Esophagus muscularis mucosa (tissue), 4 donors: ENCODE measurements around the gene TRRAP. TPM values are rescaled to one million over a fixed set of nuclear protein-coding genes. Genes with fewer than 3 reads are reported as not detected.

Experiments used
- DNase-seq: peaks from one replicate; pipeline ENCODE4 v3.0.0-alpha.2; 2017; ENCODE audit errors: extremely low spot score
- H3K27ac ChIP-seq, 4 donors: fragments of 200-600 bp; sonication (generic); replicated peaks in 1 of 4; 1 replicate in 3 of 4; 2 replicates in 1 of 4; pipeline ENCODE4 v1.5.1; 2016 to 2019; ENCODE audit warnings: mild to moderate bottlenecking in 1 of 4
- H3K27me3 ChIP-seq, 4 donors: fragments of 200-600 bp; sonication (generic); one replicate each; pipeline versions ENCODE4 v1.5.1 to v1.6.0; 2016 to 2019
- H3K36me3 ChIP-seq, 4 donors: fragments of 200-600 bp; sonication (generic); one replicate each; pipeline ENCODE4 v1.5.1; 2016 to 2019
- H3K4me1 ChIP-seq, 4 donors: fragments of 200-600 bp; sonication (generic); one replicate each; pipeline ENCODE4 v1.5.1; 2016 to 2019
- H3K4me3 ChIP-seq, 4 donors: fragments of 200-600 bp; sonication (generic); 1 replicate in 2 of 4; 2 replicates in 2 of 4; pipeline ENCODE4 v1.5.1; 2016 to 2019; ENCODE audit warnings: mild to moderate bottlenecking in 4 of 4, moderate library complexity in 1 of 4
- H3K9me3 ChIP-seq, 4 donors: fragments of 200-600 bp; sonication (generic); 1 replicate in 3 of 4; 2 replicates in 1 of 4; pipeline ENCODE4 v1.5.1; 2016 to 2019
- CTCF ChIP-seq, 3 experiments: fragments of 200-600 bp in 2 of 3; fragments of 450-650 bp in 1 of 3; sonication (generic) in 2 of 3; IDR thresholded peaks; one replicate each; pipeline ENCODE4 v1.5.1; 2017 to 2019; ENCODE audit warnings: antibody characterized with exemption in 3 of 3, mild to moderate bottlenecking in 2 of 3, moderate library complexity in 1 of 3
- EP300 ChIP-seq: sonication (generic); formaldehyde crosslinking; IDR thresholded peaks from one replicate; pipeline ENCODE4 v1.6.1; 2017; ENCODE audit warnings: antibody characterized with exemption
- POLR2A ChIP-seq: fragments of 450-650 bp; IDR thresholded peaks from one replicate; pipeline ENCODE4 v1.6.1; 2017; ENCODE audit warnings: antibody characterized with exemption, moderate library complexity, mild to moderate bottlenecking, low read depth
- POLR2AphosphoS5 ChIP-seq, 2 donors: sonication (generic); formaldehyde crosslinking; IDR thresholded peaks; one replicate each; pipeline ENCODE4 v1.6.1; 2017; ENCODE audit warnings: antibody characterized with exemption in 2 of 2
- WGBS: methylation state at CpG from one replicate; pipeline ENCODE4 v1.1.5; 2018; 5-methylcytosine and 5-hydroxymethylcytosine counted together
- intact Hi-C: fragments of 100-400 bp; cut with DNase I; formaldehyde crosslinking; loops from one replicate; pipeline ENCODE4 v1.15.1; 2023
- total RNA-seq, 4 donors: library from RNA; depleted of rRNA; stranded (reverse); fragments of >200 nt; gene quantifications; one replicate each; pipeline versions ENCODE4 v1.1.0 to v1.2.1, GENCODE V29; 2016

TRRAP gene
- total RNA-seq, 4 donors from 2014 or later: 22.9 to 38.0 (median 29.7) TPM

- Histone ChIP-seq H3K27ac (no peak overlapping the region), H3K4me3 (no peak overlapping the region), H3K4me1 (no peaks in the 10 kb centered on the region), H3K9me3 (no peaks in the 10 kb centered on the region), H3K27me3 (no peaks in the 10 kb centered on the region), H3K36me3 (peaks cover 87 to 100% (median 99%) of the 10 kb centered on the region in 4 donors)
- WGBS: 94% methylated on average over 11 of the region's 11 CpGs
- intact Hi-C loops: no loop called here
- no peak for DNase-seq
- no peak for TF ChIP-seq POLR2AphosphoS5 (IDR thresholded peaks at IDR 0.05)
- no peak for TF ChIP-seq EP300
- TF ChIP-seq POLR2A: no peak
- TF ChIP-seq CTCF (IDR thresholded peaks at IDR 0.05): no peak
Measured at GRCh38 chr7:98969386-98969785, 91.1 kb downstream of the TRRAP start.

- 90% methylated on average over 20 of the region's 24 CpGs for WGBS
- intact Hi-C loops: no loop called here
- Histone ChIP-seq H3K27ac (no peak overlapping the region), H3K4me3 (no peak overlapping the region), H3K36me3 (peaks cover 80 to 100% (median 99%) of the 10 kb centered on the region in 4 donors), H3K9me3 (no peaks in the 10 kb centered on the region), H3K27me3 (no peaks in the 10 kb centered on the region), H3K4me1 (no peaks in the 10 kb centered on the region)
- TF ChIP-seq EP300 (no peak), POLR2A (no peak), CTCF (IDR thresholded peaks at IDR 0.05) (no peak), POLR2AphosphoS5 (IDR thresholded peaks at IDR 0.05) (no peak)
- DNase-seq: no peak
Measured at GRCh38 chr7:98970016-98970615, 91.8 kb downstream of the TRRAP start.

GRCh38 chr7:98970805-98971204 lies 92.5 kb downstream of the TRRAP start:
- TF ChIP-seq POLR2A (no peak), CTCF (IDR thresholded peaks at IDR 0.05) (no peak), EP300 (no peak), POLR2AphosphoS5 (IDR thresholded peaks at IDR 0.05) (no peak)
- Histone ChIP-seq H3K9me3 (no peaks in the 10 kb centered on the region), H3K4me3 (no peak overlapping the region), H3K27ac (no peak overlapping the region), H3K4me1 (no peaks in the 10 kb centered on the region), H3K27me3 (no peaks in the 10 kb centered on the region), H3K36me3 (peaks cover 80 to 100% (median 99%) of the 10 kb centered on the region in 4 donors)
- 94% methylated on average over 11 of the region's 12 CpGs for WGBS
- intact Hi-C loops: no loop called here
- DNase-seq: no peak

GRCh38 chr7:98974205-98974604 lies 95.9 kb downstream of the TRRAP start:
- DNase-seq: no peak
- peaks cover 80 to 100% (median 99%) of the 10 kb centered on the region in 4 donors for H3K36me3 ChIP-seq
- H3K27me3 ChIP-seq: no peaks in the 10 kb centered on the region
- H3K4me1 ChIP-seq: no peaks in the 10 kb centered on the region
- H3K9me3 ChIP-seq: no peaks in the 10 kb centered on the region
- TF ChIP-seq POLR2A: no peak
- TF ChIP-seq CTCF (IDR thresholded peaks at IDR 0.05): no peak
- TF ChIP-seq EP300: no peak
- no peak for TF ChIP-seq POLR2AphosphoS5 (IDR thresholded peaks at IDR 0.05)
- 88% methylated on average over 4 of the region's 4 CpGs for WGBS
- intact Hi-C loops: no loop called here
- H3K27ac ChIP-seq: no peak overlapping the region
- H3K4me3 ChIP-seq: no peak overlapping the region
